Astrocyte of the cerebellum (primary cell): ENCODE results near the gene BRINP3.

Source experiments
- DNase-seq: peaks from one replicate; pipeline ENCODE4 v3.0.0-alpha.2; 2011; ENCODE audit warnings: low read depth
- H3K4me3 ChIP-seq: 2 replicates; pipeline ENCODE4 v1.5.1; 2011; ENCODE audit warnings: mild to moderate bottlenecking, low read depth, low read length, moderate library complexity
- CTCF ChIP-seq: IDR thresholded peaks from 2 replicates; pipeline ENCODE4 v1.5.1; 2012; ENCODE audit warnings: low read length, low read depth, moderate library complexity, mild to moderate bottlenecking; ENCODE audit errors: missing control alignments
- in situ Hi-C: cut with HindIII; loops from 2 replicates; pipeline ENCODE4 v1.10.0; 2017; ENCODE audit warnings: low sequenced_read_pairs

BRINP3 gene

GRCh38 chr1:190252046-190252445 is 225.6 kb downstream of the BRINP3 start:
- DNase-seq = no peak
- no peak overlapping the region for H3K4me3 ChIP-seq
- in situ Hi-C loops = no loop called here
- no peak for TF ChIP-seq CTCF

- in situ Hi-C loops = no loop called here
- TF ChIP-seq CTCF = no peak
- no peak for DNase-seq
- H3K4me3 ChIP-seq = no peak overlapping the region
These were observed 227.3 kb downstream of the BRINP3 start for GRCh38 chr1:190250368-190250767.

- no peak overlapping the region for H3K4me3 ChIP-seq
- TF ChIP-seq CTCF = no peak
- in situ Hi-C loops = no loop called here
- no peak for DNase-seq
These were observed 233.3 kb downstream of the BRINP3 start for GRCh38 chr1:190244406-190244805.

- in situ Hi-C loops = no loop called here
- no peak for DNase-seq
- no peak overlapping the region for H3K4me3 ChIP-seq
- TF ChIP-seq CTCF = no peak
These were observed 234.6 kb downstream of the BRINP3 start for GRCh38 chr1:190243056-190243455.

GRCh38 chr1:190226006-190226405 is 251.7 kb downstream of the BRINP3 start:
- no peak overlapping the region for H3K4me3 ChIP-seq
- no peak for DNase-seq
- no peak for TF ChIP-seq CTCF
- in situ Hi-C loops = no loop called here

- in situ Hi-C loops = no loop called here
- H3K4me3 ChIP-seq = no peak overlapping the region
- no peak for DNase-seq
- no peak for TF ChIP-seq CTCF
These were observed 265.2 kb downstream of the BRINP3 start for GRCh38 chr1:190212450-190212849.

- no peak for TF ChIP-seq CTCF
These were observed 269.9 kb downstream of the BRINP3 start for GRCh38 chr1:190207733-190208132.

More at GRCh38 chr1:190207733-190208132, 269.9 kb downstream of the BRINP3 start:
- H3K4me3 ChIP-seq = no peak overlapping the region
- no peak for DNase-seq
- in situ Hi-C loops = no loop called here
